ENCODE measurements around the gene CDK10.
"Not testable (repeated sequence)": the region's sequence is repeated elsewhere in the genome, so short reads cannot be mapped to it uniquely, and the experiment has no call there.

Gene CDK10

DNA sequence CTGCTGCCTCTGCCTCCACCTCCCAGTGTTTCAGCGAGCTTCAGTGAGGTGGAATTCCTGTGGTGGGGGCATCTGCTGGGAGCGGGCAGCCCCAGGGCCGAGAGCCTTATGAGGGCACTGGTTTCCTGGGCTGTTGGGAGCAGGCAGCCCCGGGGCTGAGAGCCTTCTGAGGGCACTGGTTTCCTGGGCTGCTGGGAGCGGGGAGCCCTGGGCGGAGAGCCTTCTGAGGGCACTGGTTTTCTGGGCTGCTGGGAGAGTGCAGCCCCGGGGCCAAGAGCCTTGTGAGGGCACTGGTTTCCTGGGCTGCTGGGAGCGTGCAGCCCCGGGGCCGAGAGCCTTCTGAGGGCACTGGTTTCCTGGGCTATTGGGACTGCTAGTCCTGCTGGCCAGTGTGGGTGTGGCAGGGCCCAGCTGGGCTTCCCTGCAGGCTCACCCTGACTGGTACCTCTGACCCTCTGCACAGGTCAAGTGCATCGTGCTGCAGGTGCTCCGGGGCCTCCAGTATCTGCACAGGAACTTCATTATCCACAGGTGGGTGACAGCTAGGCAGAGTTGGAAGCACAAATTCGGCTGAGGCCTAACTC lies 5.6 kb downstream of the CDK10 start:
- CTCF ChIA-PET, result interaction anchor here (5.2 kb wide), 1 partner anchor 8 kb away, joined by 36 read pairs; no protein-coding TSS in a partner anchor
- no peak for DNase-seq (ENCODE audit: low read depth, low spot score)
- no peak overlapping the region for H3K4me3 ChIP-seq (ENCODE audit: low read depth, low read length)
- POLR2A ChIA-PET, result no interaction called here
- TF ChIP-seq, protein P1, sequence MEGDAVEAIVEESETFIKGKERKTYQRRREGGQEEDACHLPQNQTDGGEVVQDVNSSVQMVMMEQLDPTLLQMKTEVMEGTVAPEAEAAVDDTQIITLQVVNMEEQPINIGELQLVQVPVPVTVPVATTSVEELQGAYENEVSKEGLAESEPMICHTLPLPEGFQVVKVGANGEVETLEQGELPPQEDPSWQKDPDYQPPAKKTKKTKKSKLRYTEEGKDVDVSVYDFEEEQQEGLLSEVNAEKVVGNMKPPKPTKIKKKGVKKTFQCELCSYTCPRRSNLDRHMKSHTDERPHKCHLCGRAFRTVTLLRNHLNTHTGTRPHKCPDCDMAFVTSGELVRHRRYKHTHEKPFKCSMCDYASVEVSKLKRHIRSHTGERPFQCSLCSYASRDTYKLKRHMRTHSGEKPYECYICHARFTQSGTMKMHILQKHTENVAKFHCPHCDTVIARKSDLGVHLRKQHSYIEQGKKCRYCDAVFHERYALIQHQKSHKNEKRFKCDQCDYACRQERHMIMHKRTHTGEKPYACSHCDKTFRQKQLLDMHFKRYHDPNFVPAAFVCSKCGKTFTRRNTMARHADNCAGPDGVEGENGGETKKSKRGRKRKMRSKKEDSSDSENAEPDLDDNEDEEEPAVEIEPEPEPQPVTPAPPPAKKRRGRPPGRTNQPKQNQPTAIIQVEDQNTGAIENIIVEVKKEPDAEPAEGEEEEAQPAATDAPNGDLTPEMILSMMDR (IDR thresholded peaks at IDR 0.05; ENCODE audit: insufficient read depth, low read length, missing control alignments), result no peak

DNA sequence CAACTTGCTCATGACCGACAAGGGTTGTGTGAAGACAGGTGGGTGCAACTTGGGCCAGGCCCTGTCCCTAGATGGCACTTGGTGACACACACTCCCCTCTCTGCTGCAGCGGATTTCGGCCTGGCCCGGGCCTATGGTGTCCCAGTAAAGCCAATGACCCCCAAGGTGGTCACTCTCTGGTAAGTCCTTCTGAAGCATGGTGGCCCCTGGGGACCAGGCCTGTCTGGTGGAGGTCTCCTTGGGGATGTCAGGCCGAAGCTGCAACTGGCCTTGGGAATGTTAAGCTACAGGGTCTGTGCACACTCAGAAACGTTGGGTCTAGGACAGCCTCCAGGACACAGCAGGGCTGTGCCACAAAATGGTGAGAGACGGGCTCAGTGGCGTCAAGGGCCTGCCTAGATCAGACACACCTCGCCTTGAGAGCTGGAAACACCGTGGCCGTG lies 6.8 kb downstream of the CDK10 start:
- DNase-seq (ENCODE audit: low read depth, low spot score), result no peak
- POLR2A ChIA-PET, result no interaction called here

DNA sequence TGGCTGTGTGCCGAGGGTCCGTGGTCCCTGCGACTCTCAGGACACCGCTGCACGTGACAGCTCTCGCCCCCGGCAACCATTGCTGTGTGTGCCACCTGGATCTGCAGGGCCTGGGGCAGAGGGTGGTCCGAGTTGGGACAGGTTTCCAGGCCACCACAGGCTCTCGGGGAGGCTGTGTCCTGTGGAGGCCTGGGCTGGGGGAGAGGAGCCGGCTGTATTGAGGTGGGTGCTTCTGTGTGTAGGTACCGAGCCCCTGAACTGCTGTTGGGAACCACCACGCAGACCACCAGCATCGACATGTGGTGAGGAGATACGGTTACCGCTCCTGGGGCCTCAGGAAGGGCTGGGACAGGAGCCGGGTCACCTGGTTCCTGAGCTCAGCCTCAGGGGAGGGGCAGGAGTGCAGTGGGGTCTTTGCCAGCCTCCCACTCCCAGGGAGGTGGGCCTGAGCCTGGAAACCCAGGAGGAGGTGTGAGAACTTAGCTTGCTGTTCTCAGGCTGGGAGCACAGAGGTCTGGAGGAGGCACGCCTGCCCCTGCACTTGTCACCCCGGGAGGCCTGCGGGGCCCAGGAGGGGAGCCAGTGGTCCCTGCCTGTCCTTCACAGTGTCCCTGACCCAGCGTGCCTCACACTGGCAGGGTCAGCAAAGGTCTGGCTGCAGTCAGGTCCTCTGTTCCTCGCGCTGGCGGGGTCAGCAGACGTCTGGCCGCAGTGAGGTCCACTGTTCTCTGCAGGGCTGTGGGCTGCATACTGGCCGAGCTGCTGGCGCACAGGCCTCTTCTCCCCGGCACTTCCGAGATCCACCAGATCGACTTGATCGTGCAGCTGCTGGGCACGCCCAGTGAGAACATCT lies 7.7 kb downstream of the CDK10 start:
- no peak overlapping the region for H3K4me3 ChIP-seq (ENCODE audit: low read depth, low read length)
- POLR2A ChIA-PET, result no interaction called here
- CTCF ChIA-PET, result interaction anchor here (1.2 to 2.5 kb wide), 2 partner anchors 12 to 167 kb away, joined by 4 to 14 read pairs; no protein-coding TSS in a partner anchor
- TF ChIP-seq, protein P1 (IDR thresholded peaks at IDR 0.05; ENCODE audit: insufficient read depth, low read length, missing control alignments), result no peak
- no peak for DNase-seq (ENCODE audit: low read depth, low spot score)

More for the DNA sequence above, 6.8 kb downstream of the CDK10 start:
- no peak overlapping the region for H3K4me3 ChIP-seq (ENCODE audit: low read depth, low read length)
- TF ChIP-seq, protein P1 (IDR thresholded peaks at IDR 0.05; ENCODE audit: insufficient read depth, low read length, missing control alignments), result no peak
- CTCF ChIA-PET, result interaction anchor here (0.5 kb wide), 1 partner anchor 17 kb away, joined by 3 read pairs; no protein-coding TSS in a partner anchor

DNA sequence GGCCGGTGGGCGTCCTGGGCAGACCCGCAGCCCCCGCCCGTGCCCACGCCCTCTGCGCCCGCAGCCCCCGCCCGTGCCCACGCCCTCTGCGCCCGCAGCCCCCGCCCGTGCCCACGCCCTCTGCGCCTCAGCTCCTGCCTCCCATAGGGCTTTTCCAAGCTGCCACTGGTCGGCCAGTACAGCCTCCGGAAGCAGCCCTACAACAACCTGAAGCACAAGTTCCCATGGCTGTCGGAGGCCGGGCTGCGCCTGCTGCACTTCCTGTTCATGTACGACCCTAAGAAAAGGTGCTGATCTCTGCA lies 8.2 kb downstream of the CDK10 start:
- POLR2A ChIA-PET; H3K4me3 ChIP-seq (ENCODE audit: low read depth, low read length); DNase-seq (ENCODE audit: low read depth, low spot score): not testable (repeated sequence)
- CTCF ChIA-PET, result interaction anchor here (1.2 to 2.5 kb wide), 3 partner anchors 8 to 167 kb away, joined by 3 to 14 read pairs (median 4); partner anchors contain the start of gene CDK10

DNA sequence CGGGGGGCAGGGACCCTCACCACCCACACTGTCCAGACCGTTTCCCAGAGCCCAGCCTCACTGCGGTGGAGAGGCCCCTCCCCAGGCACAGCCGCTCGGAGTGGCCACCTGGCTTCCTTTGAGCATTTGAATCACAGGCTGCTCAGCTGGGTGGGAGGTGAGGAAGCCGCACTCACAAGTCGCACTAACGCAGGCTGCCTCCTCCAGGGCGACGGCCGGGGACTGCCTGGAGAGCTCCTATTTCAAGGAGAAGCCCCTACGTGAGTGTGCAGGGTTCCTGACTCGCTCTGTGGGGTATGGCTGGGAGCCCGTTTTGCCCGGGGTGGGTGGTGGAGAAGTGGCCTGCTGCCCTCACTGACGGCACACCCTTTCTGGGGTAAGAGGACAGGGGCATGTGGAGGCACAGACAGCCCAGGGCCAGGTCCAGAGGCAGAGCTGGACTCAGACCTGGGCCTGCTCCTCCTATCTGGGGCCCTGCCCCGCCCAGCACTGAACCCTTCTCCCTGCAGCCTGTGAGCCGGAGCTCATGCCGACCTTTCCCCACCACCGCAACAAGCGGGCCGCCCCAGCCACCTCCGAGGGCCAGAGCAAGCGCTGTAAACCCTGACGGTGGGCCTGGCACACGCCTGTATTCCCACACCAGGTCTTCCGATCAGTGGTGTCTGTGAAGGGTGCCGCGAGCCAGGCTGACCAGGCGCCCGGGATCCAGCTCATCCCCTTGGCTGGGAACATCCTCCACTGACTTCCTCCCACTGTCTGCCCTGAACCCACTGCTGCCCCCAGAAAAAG lies 8.8 kb downstream of the CDK10 start:
- DNase-seq (ENCODE audit: low read depth, low spot score), result no peak
- ChIA-PET CTCF (interaction anchor here (1.2 to 2.5 kb wide), 3 partner anchors 9 to 166 kb away, joined by 3 to 14 read pairs (median 4); partner anchors contain the start of gene CDK10), POLR2A (interaction anchor here (1.5 kb wide), 1 partner anchor 9 kb away, joined by 6 read pairs; the partner anchor contains the start of gene CDK10)
- TF ChIP-seq, protein P1 (IDR thresholded peaks at IDR 0.05; ENCODE audit: insufficient read depth, low read length, missing control alignments), result no peak
- H3K4me3 ChIP-seq (ENCODE audit: low read depth, low read length), result no peak overlapping the region

DNA sequence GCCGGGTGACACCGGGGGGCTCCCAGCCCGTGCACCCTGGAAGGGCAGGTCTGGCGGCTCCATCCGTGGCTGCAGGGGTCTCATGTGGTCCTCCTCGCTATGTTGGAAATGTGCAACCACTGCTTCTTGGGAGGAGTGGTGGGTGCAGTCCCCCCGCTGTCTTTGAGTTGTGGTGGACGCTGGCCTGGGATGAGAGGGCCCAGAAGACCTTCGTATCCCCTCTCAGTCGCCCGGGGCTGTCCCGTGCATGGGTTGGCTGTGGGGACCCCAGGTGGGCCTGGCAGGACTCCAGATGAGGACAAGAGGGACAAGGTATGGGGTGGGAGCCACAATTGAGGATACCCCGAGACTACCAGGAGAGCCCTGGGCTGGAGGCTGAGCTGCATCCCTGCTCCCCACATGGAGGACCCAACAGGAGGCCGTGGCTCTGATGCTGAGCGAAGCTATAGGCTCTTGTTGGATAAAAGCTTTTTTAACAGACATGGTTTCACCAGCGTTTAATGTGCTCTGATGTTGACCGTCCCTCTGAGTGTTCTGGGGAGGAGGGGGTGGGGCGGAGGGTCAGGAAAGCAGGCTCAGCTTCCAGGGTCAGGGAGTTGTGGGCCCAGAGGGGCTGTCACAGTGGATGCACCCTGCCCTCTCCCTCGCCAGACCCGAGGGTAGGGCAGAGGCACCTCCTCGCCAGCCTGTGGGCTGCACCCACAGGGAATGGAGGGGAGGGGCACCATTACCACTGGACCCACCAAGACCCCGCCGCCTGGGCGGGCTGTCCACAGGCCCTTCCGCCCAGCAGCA lies 9.6 kb downstream of the CDK10 start:
- DNase-seq (ENCODE audit: low read depth, low spot score), result no peak
- CTCF ChIA-PET, result interaction anchor here (1.2 to 2.5 kb wide), 2 partner anchors 10 kb away, joined by 3 to 14 read pairs; partner anchors contain the start of gene CDK10
- no peak overlapping the region for H3K4me3 ChIP-seq (ENCODE audit: low read depth, low read length)
- POLR2A ChIA-PET, result interaction anchor here (1.5 kb wide), 1 partner anchor 10 kb away, joined by 6 read pairs; the partner anchor contains the start of gene CDK10
- TF ChIP-seq, protein P1 (IDR thresholded peaks at IDR 0.05; ENCODE audit: insufficient read depth, low read length, missing control alignments), result no peak
